GM12878 (cell line): ENCODE results near the gene KIN. TPM values are rescaled to one million over a fixed set of nuclear protein-coding genes. Genes with fewer than 3 reads are reported as not detected.
"Not testable (repeated sequence)": the region's sequence is repeated elsewhere in the genome, so short reads cannot be mapped to it uniquely, and the experiment has no call there.

ENCODE experiments used
- ATAC-seq: fragments of 200-7000 bp; cut with Tn5 transposase; 3 replicates; pipeline ENCODE4 v1.9.1; 2020; ENCODE audit warnings: mild to moderate bottlenecking, moderate library complexity
- BruUV-seq: library from RNA; stranded (reverse); fragments of 400-500 nt; replicated peaks from 2 replicates; lab custom pipeline; 2021; lab: Mats Ljungman, UMichigan
- CTCF ChIA-PET: fragments of 300-600 bp; sonication (Branson Sonifier 250); formaldehyde crosslinking; extraction: SDS; loops from one replicate; lab custom pipeline; 2021; ENCODE audit warnings: inconsistent platforms; lab: Yijun Ruan, JAX
- POLR2A ChIA-PET: fragments of 350-600 bp; formaldehyde crosslinking; extraction: SDS; loops from one replicate; lab custom pipeline; 2021; ENCODE audit warnings: inconsistent platforms; lab: Charles Lee
- RAD21 ChIA-PET: fragments of 300-600 bp; sonication (Branson Sonifier 250); formaldehyde crosslinking; loops from one replicate; lab custom pipeline; 2023; ENCODE audit warnings: antibody characterized with exemption; ENCODE audit not compliant: unreplicated experiment; lab: Charles Lee
- SMC1A ChIA-PET: fragments of 300-600 bp; sonication (Branson Sonifier 250); formaldehyde crosslinking; loops from one replicate; lab custom pipeline; 2023; ENCODE audit not compliant: unreplicated experiment, uncharacterized antibody; lab: Charles Lee
- DNase-seq: peaks from one replicate; pipeline ENCODE4 v3.0.0-alpha.2; 2011; ENCODE audit warnings: low read depth, low spot score
- FAIRE-seq: peaks from 3 replicates; lab custom pipeline; 2011; peaks lifted over from hg19 to GRCh38; lab: Jason Lieb, UNC
- H2AFZ ChIP-seq: 2 replicates; pipeline ENCODE4 v1.6.0; 2011; ENCODE audit warnings: low read depth, low read length, control low read depth; ENCODE audit not compliant: control insufficient read depth
- H3K27ac ChIP-seq: 2 replicates; pipeline ENCODE4 v1.5.1; 2011; ENCODE audit warnings: control low read depth; ENCODE audit not compliant: control insufficient read depth, insufficient read depth
- H3K27me3 ChIP-seq, 2 experiments: replicated peaks in 1 of 2; 2 replicates each; pipeline versions ENCODE4 v1.6.0 to v1.6.1; 2011; ENCODE audit warnings: low read length in 1 of 2; ENCODE audit not compliant: control insufficient read depth in 2 of 2, insufficient read depth in 2 of 2
- H3K36me3 ChIP-seq, 2 experiments: 2 replicates each; pipeline ENCODE4 v1.5.1; 2011; ENCODE audit warnings: low read length in 1 of 2; ENCODE audit not compliant: control insufficient read depth in 2 of 2, insufficient read depth in 2 of 2
- H3K4me1 ChIP-seq: 2 replicates; pipeline ENCODE4 v1.6.1; 2011; ENCODE audit warnings: mild to moderate bottlenecking, low read length, moderate library complexity, mixed read lengths; ENCODE audit not compliant: control insufficient read depth, insufficient read depth
- H3K4me2 ChIP-seq: 2 replicates; pipeline ENCODE4 v1.6.0; 2011; ENCODE audit warnings: control low read depth; ENCODE audit not compliant: control insufficient read depth, insufficient read depth
- H3K4me3 ChIP-seq: fragments of 200-600 bp; sonication (generic); 2 replicates; pipeline ENCODE4 v1.5.1; 2016
- H3K79me2 ChIP-seq: 2 replicates; pipeline ENCODE4 v1.6.0; 2011; ENCODE audit warnings: low read length; ENCODE audit not compliant: control insufficient read depth, insufficient read depth
- H3K9ac ChIP-seq: 2 replicates; pipeline ENCODE4 v1.8.0; 2011; ENCODE audit warnings: low read length, control low read depth, mixed read lengths; ENCODE audit not compliant: control insufficient read depth, insufficient read depth
- H3K9me3 ChIP-seq: replicated peaks from 3 replicates; pipeline ENCODE4 v1.5.1; 2011; ENCODE audit warnings: mild to moderate bottlenecking, low read length; ENCODE audit not compliant: control insufficient read depth, insufficient read depth
- H4K20me1 ChIP-seq: 2 replicates; pipeline ENCODE4 v1.6.0; 2011; ENCODE audit not compliant: control insufficient read depth, insufficient read depth
- HDAC2 ChIP-seq: fragments of 200-600 bp; sonication (generic); IDR thresholded peaks from 2 replicates; pipeline ENCODE4 v1.6.1; 2017
- ZNF384 ChIP-seq: IDR thresholded peaks from 2 replicates; pipeline ENCODE4 v1.6.1; 2012; ENCODE audit warnings: low read depth, mild to moderate bottlenecking, low read length, improper control_type of control experiment, borderline replicate concordance
- WGBS: methylation state at CpG from one replicate; pipeline ENCODE4 v1.1.6; 2016; ENCODE audit warnings: low lambda C conversion rate; ENCODE audit not compliant: insufficient replicate concordance, insufficient coverage; ENCODE audit errors: missing lambda C conversion rate; 5-methylcytosine and 5-hydroxymethylcytosine counted together
- in situ Hi-C: fragments of 300-500 bp; cut with MboI; formaldehyde crosslinking; loops from 9 replicates; pipeline ENCODE4 v1.14.3; 2018; ENCODE audit warnings: mixed read lengths
- intact Hi-C: fragments of 100-400 bp; cut with micrococcal nuclease; formaldehyde crosslinking; loops from one replicate; pipeline ENCODE4 v1.14.2; 2022; ENCODE audit not compliant: unreplicated experiment
- polyA plus RNA-seq, 11 experiments: library from polyadenylated mRNA; depleted of rRNA in 4 of 11; unstranded in 6 of 11; stranded (reverse) in 5 of 11; fragments of >200 nt; fragmentation: Nextera tagmentation in 4 of 11; fragmentation: Illumina TruSeq in 1 of 11; extraction: Ambion mirVana in 4 of 11; extraction: Trizol in 1 of 11; gene quantifications; 1 replicate in 1 of 11; 2 replicates in 10 of 11; pipeline versions ENCODE4 v1.2.1 to v1.2.3, GENCODE V29; 2011 to 2016; ENCODE audit warnings: inconsistent platforms in 2 of 11, missing spikeins in 2 of 11, low read depth in 1 of 11
- total RNA-seq, 4 experiments: library from RNA; depleted of rRNA in 3 of 4; stranded (reverse); fragments of >200 nt in 3 of 4; fragmentation: Illumina TruSeq in 1 of 4; extraction: Trizol in 1 of 4; gene quantifications; 2 replicates each; pipeline versions ENCODE4 v1.2.1 to v1.2.3, GENCODE V29; 2013 to 2021
- TF ChIP-seq, protein P1 (sequence below): fragments of 150-350 bp; IDR thresholded peaks from 2 replicates; pipeline ENCODE4 v1.6.1; 2016; ENCODE audit warnings: low read depth, low read length
- TF ChIP-seq, protein P2 (sequence below): IDR thresholded peaks from 2 replicates; pipeline ENCODE4 v1.6.1; 2012; ENCODE audit warnings: low read length, inconsistent platforms
- TF ChIP-seq, protein P3 (sequence below): IDR thresholded peaks from 2 replicates; pipeline ENCODE4 v1.6.1; 2012; ENCODE audit warnings: improper control_type of control experiment, low read depth, low read length; ENCODE audit not compliant: insufficient replicate concordance

KIN gene
- total and polyA plus RNA-seq, 10 of the 15 experiments (the other 5 are each of a cell fraction or from before 2014, with no cell fraction given), result 6.8 to 33.2 (median 11.3) TPM

DNA sequence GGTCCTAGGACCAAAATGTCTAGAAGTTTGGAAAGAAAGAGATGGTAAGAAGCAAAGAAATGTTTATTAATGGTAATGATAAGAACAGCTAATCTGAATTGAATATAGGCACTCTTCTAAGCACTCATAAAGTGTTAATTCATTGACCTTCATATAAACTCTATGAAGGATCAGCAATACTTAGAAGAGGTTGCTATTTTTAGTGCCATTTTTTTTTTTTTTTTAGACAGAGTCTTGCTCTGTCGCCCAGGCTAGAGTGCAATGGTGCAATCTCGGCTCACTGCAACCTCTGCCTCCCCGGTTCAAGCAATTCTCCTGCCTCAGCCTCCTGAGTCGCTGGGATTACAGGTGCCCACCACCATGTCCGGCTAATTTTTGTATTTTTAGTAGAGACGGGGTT, 5.6 kb downstream of the KIN start:
- H3K9me3 ChIP-seq, CTCF ChIA-PET, H3K27me3 ChIP-seq, H4K20me1 ChIP-seq, ATAC-seq, in situ Hi-C loops, BruUV-seq, H3K27ac ChIP-seq, H3K4me1 ChIP-seq, POLR2A ChIA-PET, H3K4me2 ChIP-seq, RAD21 ChIA-PET, H3K9ac ChIP-seq, H2AFZ ChIP-seq, DNase-seq, FAIRE-seq, H3K4me3 ChIP-seq, SMC1A ChIA-PET: not testable (repeated sequence)
- 100% methylated on average over 4 of the region's 6 CpGs for WGBS
- peaks cover 1 to 19% of the 10 kb centered on the region in 2 experiments for H3K36me3 ChIP-seq
- peaks cover 36% of the 10 kb centered on the region for H3K79me2 ChIP-seq
- intact Hi-C loops, result loop anchor here (10.0 kb wide), 1 partner anchor 257 kb away; no protein-coding TSS in a partner anchor

DNA sequence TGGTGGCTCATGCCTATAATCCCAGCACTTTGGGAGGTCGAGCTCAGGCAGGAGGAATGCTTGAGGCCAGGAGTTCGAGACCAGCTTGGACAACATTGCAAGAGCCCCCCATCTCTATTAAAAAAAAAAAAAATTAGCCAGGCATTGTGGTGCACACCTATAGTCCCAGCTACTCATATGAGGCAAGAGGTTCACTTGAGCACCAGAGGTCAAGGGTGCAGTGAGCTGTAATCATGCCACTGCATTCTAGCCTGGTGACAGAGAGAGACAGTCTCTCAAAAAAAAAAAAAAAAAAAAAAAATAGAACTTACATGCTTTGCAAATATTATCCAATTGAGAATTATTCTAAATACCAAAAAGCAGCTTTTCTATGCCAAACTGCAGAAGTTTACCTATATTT, 11.0 kb downstream of the KIN start:
- H3K4me2 ChIP-seq, result no peak overlapping the region
- no peaks in the 10 kb centered on the region for H3K27me3 ChIP-seq
- H3K79me2 ChIP-seq, result no peaks in the 10 kb centered on the region; the same call in 1 of the 2 replicates
- ChIA-PET RAD21 (no interaction called here), POLR2A (no interaction called here), SMC1A (interaction anchor here (0.6 to 0.7 kb wide), 2 partner anchors 27 to 1531 kb away, joined by 3 to 4 read pairs; no protein-coding TSS in a partner anchor), CTCF (interaction anchor here (1.1 kb wide), 1 partner anchor 21 kb away, joined by 3 read pairs; no protein-coding TSS in a partner anchor)
- no peak overlapping the region for H3K27ac ChIP-seq
- intact Hi-C loops, result no loop called here
- no peak overlapping the region for H2AFZ ChIP-seq
- H3K9me3 ChIP-seq, result no peaks in the 10 kb centered on the region
- H4K20me1 ChIP-seq, result no peaks in the 10 kb centered on the region
- no peak overlapping the region for H3K4me3 ChIP-seq
- peaks cover 3 to 34% of the 10 kb centered on the region in 2 experiments for H3K36me3 ChIP-seq
- ATAC-seq (no peak), DNase-seq (no peak), FAIRE-seq (no peak)
- 96% methylated on average over 2 of the region's 2 CpGs for WGBS
- BruUV-seq, result no TSS peak
- in situ Hi-C loops, result no loop called here
- no peaks in the 10 kb centered on the region for H3K4me1 ChIP-seq
- H3K9ac ChIP-seq, result no peak overlapping the region
- TF ChIP-seq, protein P1, sequence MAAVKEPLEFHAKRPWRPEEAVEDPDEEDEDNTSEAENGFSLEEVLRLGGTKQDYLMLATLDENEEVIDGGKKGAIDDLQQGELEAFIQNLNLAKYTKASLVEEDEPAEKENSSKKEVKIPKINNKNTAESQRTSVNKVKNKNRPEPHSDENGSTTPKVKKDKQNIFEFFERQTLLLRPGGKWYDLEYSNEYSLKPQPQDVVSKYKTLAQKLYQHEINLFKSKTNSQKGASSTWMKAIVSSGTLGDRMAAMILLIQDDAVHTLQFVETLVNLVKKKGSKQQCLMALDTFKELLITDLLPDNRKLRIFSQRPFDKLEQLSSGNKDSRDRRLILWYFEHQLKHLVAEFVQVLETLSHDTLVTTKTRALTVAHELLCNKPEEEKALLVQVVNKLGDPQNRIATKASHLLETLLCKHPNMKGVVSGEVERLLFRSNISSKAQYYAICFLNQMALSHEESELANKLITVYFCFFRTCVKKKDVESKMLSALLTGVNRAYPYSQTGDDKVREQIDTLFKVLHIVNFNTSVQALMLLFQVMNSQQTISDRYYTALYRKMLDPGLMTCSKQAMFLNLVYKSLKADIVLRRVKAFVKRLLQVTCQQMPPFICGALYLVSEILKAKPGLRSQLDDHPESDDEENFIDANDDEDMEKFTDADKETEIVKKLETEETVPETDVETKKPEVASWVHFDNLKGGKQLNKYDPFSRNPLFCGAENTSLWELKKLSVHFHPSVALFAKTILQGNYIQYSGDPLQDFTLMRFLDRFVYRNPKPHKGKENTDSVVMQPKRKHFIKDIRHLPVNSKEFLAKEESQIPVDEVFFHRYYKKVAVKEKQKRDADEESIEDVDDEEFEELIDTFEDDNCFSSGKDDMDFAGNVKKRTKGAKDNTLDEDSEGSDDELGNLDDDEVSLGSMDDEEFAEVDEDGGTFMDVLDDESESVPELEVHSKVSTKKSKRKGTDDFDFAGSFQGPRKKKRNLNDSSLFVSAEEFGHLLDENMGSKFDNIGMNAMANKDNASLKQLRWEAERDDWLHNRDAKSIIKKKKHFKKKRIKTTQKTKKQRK, result no peak
- TF ChIP-seq ZNF384, result no peak
- TF ChIP-seq, protein P2, sequence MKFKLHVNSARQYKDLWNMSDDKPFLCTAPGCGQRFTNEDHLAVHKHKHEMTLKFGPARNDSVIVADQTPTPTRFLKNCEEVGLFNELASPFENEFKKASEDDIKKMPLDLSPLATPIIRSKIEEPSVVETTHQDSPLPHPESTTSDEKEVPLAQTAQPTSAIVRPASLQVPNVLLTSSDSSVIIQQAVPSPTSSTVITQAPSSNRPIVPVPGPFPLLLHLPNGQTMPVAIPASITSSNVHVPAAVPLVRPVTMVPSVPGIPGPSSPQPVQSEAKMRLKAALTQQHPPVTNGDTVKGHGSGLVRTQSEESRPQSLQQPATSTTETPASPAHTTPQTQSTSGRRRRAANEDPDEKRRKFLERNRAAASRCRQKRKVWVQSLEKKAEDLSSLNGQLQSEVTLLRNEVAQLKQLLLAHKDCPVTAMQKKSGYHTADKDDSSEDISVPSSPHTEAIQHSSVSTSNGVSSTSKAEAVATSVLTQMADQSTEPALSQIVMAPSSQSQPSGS, result no peak
- TF ChIP-seq, protein P3, sequence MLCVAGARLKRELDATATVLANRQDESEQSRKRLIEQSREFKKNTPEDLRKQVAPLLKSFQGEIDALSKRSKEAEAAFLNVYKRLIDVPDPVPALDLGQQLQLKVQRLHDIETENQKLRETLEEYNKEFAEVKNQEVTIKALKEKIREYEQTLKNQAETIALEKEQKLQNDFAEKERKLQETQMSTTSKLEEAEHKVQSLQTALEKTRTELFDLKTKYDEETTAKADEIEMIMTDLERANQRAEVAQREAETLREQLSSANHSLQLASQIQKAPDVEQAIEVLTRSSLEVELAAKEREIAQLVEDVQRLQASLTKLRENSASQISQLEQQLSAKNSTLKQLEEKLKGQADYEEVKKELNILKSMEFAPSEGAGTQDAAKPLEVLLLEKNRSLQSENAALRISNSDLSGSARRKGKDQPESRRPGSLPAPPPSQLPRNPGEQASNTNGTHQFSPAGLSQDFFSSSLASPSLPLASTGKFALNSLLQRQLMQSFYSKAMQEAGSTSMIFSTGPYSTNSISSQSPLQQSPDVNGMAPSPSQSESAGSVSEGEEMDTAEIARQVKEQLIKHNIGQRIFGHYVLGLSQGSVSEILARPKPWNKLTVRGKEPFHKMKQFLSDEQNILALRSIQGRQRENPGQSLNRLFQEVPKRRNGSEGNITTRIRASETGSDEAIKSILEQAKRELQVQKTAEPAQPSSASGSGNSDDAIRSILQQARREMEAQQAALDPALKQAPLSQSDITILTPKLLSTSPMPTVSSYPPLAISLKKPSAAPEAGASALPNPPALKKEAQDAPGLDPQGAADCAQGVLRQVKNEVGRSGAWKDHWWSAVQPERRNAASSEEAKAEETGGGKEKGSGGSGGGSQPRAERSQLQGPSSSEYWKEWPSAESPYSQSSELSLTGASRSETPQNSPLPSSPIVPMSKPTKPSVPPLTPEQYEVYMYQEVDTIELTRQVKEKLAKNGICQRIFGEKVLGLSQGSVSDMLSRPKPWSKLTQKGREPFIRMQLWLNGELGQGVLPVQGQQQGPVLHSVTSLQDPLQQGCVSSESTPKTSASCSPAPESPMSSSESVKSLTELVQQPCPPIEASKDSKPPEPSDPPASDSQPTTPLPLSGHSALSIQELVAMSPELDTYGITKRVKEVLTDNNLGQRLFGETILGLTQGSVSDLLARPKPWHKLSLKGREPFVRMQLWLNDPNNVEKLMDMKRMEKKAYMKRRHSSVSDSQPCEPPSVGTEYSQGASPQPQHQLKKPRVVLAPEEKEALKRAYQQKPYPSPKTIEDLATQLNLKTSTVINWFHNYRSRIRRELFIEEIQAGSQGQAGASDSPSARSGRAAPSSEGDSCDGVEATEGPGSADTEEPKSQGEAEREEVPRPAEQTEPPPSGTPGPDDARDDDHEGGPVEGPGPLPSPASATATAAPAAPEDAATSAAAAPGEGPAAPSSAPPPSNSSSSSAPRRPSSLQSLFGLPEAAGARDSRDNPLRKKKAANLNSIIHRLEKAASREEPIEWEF, result no peak
- TF ChIP-seq HDAC2, result no peak
